Effector CD8-positive, alpha-beta T cell (primary cell): ENCODE data around the gene NPW.
"Not testable (repeated sequence)": the region's sequence is repeated elsewhere in the genome, so short reads cannot be mapped to it uniquely, and the experiment has no call there.

Experiments
- DNase-seq: peaks from one replicate; lab custom pipeline; 2025; lab: John Stamatoyannopoulos, UW

NPW gene

DNA sequence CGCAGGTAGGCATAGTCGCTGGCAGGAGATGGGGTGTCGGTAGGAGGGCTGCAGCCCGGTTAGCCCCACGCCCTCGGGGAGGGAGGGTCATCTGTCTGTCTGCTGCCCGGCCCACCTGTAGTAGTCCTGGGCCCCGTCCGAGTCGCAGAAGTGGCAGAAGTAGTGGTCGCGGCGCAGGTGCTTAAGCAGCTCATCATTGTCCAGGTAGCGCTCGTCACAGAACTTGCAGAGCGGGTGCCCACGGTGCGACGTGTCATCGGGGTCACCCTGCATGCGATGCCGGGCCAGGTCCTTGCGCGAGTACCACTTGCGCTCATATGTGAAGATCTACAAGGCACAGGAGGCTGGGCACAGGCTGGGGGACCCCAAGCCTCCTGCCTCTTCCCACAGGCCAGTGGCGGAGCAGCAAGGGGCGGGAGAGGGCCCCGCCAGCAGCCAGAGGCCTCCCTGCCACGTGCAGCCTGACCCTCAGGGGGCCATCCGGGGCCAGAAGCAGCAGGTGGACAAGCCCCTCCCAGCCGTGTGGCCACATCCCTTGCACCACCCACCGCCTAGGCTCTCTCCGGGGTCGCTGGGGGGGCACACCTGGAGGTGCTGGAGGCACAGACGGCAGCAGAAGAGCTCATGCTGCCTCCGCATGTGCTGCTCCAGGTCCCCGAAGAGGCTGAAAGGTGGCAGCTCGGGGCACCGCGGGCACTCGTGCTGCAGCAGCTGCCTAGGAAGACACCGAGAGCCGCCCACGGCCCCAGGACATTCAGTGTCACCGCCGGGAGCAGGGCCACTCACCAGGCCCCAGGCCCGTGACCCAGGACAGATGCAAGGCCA lies 17.0 kb upstream of the NPW start:
- DNase-seq: no peak

DNA sequence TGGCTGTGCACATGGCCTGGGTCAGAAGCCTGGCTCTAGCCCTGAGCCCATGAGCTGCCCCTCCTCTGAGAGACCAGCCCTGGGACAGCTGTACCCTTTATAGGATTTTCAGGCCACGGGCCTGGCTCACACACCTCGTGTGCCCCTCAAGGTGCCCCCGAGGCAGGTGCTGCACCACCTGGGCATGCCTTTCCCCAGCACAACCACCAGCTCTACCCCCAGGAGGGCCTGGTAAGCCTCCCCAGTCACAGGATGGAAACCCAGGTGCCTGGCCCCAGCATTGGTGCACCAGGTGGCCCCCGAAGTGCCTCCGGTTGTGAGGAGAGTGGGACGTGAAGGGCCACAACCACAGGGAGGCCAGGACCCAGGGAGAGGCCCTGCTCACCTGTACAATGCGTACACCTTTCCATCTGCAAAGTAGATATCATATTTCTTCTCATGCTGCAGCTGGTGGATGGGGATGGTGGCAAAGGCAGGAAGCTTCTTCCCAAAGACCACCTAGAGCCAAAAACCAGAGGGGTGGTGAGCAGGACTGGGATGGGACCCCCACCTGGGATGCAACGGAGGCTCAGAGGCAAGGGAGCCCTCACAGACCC lies 16.3 kb upstream of the NPW start:
- DNase-seq: no peak

DNA sequence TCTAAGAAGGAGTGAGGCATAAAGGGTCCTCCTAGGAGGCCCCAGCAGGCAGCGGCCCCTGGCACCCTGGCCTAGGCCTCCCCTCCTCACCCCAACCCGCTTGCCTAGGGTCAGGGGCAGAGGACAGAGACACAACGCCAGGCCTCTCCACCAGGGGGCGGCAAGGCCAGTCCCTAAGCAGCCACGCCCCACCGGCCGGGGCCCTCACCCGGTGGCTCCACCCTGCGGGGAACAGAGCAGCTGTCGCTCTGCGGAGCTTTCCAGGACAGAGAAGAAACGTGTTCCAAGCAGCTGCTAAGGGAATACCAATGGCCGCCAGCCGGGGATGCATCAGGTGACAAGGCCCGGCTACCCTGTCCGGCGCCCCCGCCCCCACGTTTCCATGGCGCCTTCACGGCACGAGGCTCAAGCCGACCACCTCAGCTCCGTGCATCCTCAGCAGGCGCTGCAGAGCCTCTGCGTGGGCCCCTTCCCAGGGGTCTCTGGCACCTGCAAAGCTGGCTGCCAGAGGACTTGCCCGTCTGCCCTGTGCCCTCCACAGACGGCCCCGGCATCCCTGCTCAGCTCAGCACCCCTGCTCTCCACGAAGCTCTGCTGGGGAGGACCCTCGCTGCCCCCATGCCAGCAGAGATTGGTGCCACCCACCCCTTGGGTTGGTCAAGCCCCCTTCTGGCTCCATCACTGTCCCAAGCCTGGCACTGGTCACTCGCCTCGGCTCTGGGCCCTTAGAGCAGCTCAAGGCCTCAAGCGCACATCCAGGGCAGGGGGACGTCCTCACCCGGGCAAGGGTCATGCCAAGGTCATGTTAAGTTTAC lies 15.6 kb upstream of the NPW start:
- DNase-seq: peak; percentile 72

DNA sequence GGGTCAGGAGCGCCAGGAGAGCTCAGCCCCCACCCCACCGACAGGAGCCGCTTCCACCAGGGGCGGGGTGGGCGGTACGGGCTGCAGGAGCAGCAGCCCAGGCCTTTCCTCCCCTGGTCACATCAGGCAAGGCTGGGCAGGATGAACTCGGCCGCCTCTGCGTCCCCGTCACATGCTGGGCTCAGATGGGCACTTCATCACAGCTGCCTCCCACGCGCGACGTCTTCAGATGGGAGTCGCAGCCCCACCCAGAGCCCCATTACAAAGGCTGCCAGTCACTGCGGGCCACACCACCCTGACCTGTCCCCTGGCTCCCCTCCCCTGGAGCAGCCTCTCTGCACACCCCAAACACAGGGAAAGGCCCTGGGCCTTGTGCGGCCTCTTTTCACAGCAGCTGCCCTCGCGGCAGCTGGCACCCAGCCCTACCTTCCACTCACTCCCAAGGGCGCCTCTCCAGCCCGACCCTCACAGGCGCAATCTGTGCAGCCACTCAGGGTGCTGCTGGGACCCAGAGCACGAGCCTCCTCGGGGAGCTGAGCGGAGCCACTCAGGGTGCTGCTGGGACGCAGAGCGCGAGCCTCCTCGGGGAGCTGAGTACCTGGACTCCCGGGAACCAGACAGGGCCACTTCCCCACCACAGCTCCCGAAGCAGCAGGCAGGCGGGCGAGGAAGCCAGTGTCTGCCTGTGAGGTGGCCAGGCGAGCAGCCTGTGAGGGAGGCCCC lies 14.6 kb upstream of the NPW start:
- DNase-seq: no peak

DNA sequence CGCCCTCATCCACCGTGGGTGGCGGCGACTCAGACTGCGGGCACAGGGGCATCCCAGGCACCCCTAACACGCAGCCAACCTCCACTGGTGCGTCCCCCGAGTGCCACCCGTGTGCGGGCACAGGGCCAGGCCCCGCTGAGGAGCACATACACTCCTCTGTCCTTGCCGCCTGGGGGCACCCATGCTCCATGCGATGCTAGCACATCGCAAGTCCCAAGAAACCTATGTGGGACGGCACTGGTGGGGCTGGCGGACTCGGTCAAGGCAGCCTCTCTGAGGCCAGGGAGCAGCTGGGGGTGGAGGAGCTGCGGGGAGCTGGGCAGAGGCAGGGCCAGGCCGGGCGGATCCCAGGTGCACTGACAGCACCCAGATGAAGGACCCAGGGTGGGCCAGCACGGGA lies 13.9 kb upstream of the NPW start:
- no peak for DNase-seq

DNA sequence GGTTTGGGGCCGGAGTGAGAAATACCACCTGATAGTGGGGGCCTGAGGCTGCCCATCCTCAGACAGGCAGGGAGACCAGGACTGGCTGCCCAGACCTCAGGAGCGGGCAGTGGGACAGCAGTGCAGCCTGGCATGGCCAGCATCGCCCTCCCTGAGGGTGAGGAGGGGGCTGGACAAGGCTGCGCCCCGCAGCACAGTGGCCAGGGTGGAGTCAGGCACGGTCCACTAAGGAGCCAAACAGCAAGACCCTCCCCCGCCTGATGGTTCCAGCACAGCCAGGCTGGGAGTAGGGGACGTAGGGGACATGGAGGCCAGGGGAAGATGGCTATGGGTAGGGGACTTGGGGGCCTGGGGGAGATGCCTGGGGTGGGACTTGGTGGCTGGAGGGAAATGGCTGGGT lies 13.3 kb upstream of the NPW start:
- no peak for DNase-seq

DNA sequence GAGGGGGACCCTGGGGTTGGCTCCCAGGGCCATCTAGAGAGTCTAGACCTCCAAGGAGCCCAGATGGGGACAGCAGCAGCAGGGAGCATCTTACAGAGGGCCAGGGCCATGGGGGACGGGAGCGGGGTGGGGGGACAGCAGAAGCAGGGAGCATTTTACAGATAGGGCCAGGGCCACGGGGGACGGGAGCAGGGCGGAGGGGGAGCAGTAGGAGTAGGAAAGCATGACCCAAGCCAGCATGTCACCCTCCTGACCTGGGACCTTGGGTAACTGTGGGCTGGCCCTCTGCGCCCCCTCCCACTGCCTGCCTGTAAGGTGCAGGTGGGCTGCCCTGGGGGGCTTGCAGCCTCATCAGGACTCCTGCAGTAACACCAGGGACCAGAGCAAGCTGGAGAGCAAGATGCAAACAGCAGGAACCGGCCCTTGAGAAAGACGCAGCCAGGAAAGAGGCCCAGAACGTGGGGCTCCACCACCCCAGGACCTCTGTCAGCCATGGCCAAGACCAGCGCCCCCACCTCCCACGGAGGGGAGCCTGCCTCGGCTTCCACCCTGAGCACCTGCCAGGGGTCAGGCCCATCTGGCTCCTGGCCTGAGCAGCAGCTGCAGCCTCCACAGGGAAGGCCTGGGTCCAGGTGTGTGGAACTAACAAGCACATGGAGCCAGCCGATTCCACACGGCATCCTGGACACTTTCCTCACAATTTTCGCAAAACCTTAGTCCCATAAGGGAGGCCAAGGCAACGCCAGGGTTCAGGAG lies 12.3 kb upstream of the NPW start:
- no peak for DNase-seq

DNA sequence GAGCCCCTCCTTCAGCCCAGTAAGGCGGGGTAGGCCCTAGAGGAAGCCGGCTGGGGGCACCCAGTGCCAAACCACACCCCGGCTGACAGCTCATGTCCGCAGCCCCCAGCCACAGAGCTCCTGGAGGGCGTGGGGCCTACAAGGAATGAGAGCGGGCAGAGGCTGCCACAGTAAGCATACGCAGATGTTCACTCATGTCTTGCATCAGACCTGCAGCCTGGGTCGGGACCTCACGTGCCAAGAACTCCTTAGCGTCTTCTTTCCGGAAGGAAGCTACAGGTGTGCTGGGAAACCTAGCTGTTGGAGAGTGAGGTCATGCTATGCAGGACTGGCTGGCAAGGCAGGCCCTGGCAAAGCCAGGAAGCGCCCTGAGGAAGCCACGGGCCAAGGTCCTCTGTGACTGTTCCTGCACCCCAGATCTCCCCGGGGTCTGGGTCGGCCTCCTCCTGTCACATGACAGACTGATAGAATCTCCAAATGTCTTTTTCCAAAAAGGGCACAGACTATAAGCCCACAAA lies 11.5 kb upstream of the NPW start:
- DNase-seq: no peak

DNA sequence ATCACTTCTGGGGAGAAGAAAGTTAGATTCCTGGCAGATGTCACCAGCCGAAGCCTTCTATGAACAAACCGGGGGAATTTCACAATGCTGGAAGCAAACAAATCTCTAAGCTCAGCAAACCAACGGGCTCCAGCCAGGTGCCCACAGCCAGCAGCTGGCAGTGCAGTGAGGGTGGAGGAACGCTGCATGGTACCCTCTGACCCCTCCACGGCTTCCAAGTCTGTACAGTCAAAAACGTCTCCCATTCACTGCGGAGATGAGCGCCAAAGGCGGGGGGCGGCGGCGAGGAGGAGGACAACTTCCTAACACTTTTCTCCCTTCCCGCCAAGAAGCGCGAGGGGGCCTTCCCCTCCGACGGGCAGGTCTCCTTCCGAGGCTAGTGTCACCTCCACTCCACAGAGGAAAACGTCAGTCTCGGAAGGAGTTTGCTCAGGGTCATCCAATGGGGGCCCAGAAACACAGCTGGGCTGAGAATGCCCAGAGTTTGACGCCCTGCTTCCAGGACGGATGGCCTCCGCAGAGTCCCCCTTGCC lies 10.9 kb upstream of the NPW start:
- DNase-seq: peak; percentile 21

DNA sequence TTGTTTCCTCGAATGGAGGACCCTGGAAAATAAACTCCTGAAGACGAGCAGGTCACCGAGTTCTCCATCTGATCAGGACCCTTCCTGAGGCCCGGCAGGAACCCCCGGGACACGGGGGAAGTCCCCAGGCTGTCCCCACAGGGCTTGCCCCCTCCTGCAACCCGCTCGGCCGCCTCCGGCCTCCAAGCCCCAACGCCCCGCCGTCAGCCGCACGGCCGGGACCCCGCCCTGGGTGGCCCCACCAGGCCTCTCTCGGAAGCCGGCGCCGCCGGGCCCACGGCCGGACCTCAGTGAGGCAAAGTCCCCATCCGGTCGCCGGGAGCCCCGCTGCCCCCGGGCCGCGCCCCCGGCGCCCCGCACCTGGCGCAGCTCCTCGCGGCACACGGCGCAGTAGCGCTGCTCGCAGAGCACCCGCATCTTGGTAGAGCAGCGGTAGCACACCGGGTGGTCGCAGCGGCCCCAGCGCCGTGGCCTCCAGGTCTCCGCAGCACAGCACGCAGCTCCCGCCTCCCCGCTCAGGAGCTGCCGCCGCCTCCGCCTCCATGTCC lies 10.3 kb upstream of the NPW start:
- no peak for DNase-seq

DNA sequence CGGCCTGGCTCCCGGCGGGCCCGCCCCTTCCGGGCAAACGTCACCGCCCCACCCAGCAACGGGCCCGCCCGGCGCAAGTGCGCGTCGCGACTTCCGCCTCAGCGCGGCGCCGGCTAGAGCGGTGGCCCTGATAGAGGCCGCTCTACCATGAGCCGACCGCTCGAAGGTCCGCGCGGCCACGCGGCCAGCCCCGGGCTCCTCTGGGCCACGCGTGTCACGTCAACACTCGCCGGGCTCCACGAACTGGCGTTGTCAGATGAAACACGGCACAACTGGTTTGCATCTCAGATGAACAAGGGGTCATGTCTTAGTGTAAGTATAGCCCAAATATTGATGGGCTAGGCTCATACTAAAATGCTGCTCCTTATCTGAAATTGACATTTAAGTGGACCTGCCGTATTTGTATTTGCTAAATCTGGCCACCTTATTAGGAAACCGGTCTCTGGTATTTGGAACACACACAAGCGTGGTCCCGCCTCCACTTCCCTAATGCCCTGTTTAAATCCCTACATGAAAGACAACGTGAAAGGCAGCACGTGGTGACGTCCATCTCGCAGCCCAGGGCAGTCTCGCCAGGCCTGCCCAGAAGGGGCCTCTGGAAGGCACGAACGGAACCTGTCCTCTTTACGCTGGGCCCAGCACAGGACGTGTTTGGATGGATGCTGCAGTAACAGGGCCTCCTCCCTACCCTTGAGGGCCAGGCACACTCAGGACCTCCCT lies 9.6 kb upstream of the NPW start, which contains the start of gene ZNF598:
Gene ZNF598 (minus strand): TSS at position 31 of the 720 bp plus-strand sequence.
- peak; percentile 57 for DNase-seq

DNA sequence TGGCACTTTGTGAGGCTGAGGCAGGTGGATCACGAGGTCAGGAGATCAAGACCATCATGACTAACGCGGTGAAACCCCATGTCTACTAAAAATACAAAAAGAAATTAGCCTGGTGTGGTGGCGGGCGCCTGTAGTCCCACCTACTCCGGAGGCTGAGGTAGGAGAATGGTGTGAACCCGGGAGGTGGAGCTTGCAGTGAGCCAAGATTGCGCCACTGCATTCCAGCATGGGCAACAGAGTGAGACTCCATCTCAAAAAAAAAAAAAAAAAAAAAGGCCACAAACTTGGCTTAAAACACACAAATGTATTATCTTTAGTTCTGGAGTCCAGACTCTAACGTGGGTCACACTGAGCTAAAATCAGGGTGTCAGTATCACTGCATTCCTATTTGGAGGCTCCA lies 7.9 kb upstream of the NPW start:
- not testable (repeated sequence) for DNase-seq

DNA sequence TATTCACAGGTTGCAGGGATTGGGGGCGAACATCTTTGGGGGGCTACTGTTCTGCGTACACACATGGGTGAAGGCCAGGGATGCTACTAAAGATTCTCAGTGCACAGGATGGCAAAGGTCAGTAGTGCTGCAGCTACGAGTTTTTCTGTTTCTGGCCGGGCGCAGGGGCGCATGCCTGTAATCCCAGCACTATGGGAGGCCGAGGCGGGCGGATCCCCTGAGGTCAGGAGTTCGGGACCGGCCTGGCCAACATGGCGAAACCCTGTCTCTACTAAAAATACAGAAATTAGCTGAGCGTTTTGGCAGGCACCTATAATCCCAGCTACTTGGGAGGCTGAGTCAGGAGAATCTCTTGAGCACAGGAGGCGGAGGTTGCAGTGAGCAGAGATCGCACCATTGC lies 6.1 kb upstream of the NPW start:
- no peak for DNase-seq

DNA sequence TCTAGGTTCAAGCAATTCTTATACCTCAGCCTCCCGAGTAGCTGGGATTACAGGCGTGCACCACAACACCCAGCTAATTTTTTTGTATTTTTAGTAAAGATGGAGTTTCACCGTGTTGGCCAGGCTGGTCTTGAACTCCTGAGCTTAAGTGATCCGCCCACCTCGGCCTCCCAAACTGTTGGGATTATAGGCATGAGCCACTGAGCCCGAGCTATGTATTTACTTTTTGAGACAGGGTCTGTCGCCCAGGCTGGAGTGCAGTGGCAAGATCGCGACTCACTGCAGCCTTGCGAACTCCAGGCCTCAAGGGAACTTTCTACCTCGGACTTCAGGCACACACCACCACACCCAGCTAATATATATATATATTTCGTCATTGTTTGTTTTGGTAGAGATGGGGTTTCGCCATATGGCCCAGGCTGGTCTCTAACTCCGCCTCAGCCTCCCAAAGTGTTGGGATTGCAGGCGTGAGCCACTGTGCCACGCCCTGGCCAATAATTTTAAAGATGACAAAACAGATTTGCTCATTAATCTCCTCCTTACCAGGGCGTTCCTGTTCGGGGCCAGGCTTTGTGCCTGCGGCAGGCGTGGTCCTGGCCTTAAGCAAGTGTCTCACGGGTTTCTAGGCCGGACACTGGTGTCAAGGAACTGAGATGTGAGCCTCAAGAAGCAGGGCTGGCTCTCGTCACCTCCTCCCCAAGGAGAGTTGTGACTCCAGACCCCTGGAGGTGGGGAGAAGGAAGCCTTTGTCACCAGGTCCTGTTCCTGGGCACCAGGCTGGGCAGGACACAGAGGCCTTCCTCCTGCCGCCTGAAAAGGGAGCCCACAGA lies 4.3 kb upstream of the NPW start:
- DNase-seq: no peak

DNA sequence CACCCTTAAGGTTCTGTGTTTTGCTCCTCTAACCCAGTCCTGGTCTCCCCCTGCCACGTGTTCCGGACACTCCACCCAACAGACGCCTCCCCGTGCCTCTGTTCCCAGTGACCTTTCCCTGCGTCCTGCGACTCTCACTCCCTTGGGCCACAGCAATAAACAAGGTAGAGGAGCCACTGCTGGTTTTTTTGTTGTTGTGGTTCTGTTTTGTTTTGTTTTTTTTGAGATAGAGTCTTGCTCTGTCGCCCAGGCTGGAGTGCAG lies 3.7 kb upstream of the NPW start:
- DNase-seq: no peak

DNA sequence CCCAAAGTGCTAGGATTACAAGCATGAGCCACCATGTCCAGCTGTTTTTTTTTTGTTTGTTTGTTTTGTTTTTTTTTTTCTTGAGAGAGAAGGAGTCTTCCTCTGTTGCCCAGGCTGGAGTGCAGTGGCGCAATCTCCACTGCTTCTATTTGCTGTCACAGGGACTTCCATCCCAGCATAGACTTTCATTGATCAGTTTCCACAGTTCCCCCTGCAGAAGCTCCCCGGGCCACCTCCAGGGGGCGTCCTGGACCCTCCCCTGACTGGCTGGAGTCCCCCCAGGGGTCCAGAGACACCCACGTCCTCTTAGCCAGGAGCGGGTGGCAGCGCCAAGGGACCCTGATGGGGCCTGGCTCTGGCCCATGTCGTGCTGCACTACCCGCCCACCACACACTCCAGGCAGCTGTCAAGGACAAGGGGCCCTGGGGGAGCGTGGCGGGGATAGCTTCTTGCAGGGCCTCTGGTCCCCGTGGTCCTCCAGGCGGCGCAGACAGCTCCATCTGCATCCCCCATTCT lies 3.1 kb upstream of the NPW start:
- no peak for DNase-seq

DNA sequence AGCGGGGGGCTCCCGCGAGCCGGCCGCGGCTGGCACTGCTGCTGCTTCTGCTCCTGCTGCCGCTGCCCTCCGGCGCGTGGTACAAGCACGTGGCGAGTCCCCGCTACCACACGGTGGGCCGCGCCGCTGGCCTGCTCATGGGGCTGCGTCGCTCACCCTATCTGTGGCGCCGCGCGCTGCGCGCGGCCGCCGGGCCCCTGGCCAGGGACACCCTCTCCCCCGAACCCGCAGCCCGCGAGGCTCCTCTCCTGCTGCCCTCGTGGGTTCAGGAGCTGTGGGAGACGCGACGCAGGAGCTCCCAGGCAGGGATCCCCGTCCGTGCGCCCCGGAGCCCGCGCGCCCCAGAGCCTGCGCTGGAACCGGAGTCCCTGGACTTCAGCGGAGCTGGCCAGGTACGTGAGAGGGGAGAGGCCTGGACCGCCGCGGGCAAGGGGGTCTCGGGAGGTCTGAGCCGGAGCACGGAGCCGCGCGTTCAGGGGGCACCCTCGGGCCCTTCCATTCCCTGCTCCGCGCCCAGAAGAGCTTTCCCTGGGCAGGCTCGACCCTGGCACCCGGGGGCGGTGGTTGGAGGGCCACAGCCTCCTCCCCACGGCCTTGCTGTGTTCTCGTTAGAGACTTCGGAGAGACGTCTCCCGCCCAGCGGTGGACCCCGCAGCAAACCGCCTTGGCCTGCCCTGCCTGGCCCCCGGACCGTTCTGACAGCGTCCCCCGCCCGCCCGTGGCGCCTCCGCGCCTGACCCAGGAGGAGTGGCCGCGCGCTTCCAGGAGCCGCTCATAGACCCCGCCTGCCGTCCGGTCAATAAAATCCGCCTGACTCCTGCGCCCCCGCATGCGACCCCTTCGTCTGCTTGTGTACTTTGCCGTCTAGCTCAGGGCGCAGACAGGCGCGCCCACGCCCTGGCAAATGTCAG lies 591 bp downstream of the NPW start:
- DNase-seq: no peak

DNA sequence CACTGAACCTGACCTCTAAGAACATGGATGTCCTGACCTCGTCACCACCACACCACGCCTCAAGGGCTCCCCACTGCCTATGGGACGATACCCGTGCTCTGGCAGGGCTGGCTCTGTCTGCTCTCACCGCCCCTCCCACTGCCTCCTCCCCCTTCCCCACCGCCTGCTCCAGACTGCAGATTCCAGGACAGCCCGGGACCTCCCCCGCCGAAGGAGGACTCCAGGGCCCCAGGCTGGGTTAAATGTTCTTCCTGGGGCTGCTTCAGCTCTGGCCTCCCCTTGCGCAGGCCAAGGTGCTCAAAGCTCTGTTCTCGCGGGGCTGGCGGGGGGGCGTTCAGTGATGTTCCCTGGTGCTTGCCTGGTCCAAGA lies 3.1 kb downstream of the NPW start:
- no peak for DNase-seq
